Astrocyte (in vitro differentiated cells and primary cell): Measurements from ENCODE around the gene CDH22.

Experiments
- CTCF ChIP-seq: IDR thresholded peaks from 2 replicates; pipeline ENCODE4 v1.5.1; 2011; ENCODE audit warnings: low read depth, mild to moderate bottlenecking, inconsistent platforms, low read length, moderate library complexity; ENCODE audit not compliant: insufficient read depth
- EZH2 ChIP-seq: IDR thresholded peaks from 2 replicates; pipeline ENCODE4 v1.6.1; 2012; ENCODE audit warnings: mild to moderate bottlenecking, low read length, inconsistent platforms; ENCODE audit not compliant: insufficient read depth

GRCh38 chr20:46311039-46311650 lies 2.8 kb upstream of the CDH22 start:
- TF ChIP-seq CTCF (no peak), EZH2 (no peak)
